H7 (cell line): ENCODE measurements around the gene OR5AR1. TPM values are rescaled to one million over a fixed set of nuclear protein-coding genes. Genes with fewer than 3 reads are reported as not detected.
"Not testable (repeated sequence)": the region's sequence is repeated elsewhere in the genome, so short reads cannot be mapped to it uniquely, and the experiment has no call there.

ENCODE experiments used
- DNase-seq: peaks from one replicate; pipeline ENCODE4 v3.0.0; 2012
- H3K27me3 ChIP-seq: 2 replicates; pipeline ENCODE4 v1.6.0; 2011; ENCODE audit warnings: mild to moderate bottlenecking, low read length; ENCODE audit not compliant: control insufficient read depth, insufficient read depth
- H3K36me3 ChIP-seq: replicated peaks from 2 replicates; pipeline ENCODE4 v1.5.1; 2011; ENCODE audit warnings: low read length; ENCODE audit not compliant: control insufficient read depth, insufficient read depth
- H3K4me3 ChIP-seq: 2 replicates; pipeline ENCODE4 v1.5.1; 2011; ENCODE audit warnings: low read depth, mild to moderate bottlenecking, control low read depth, low read length, moderate library complexity; ENCODE audit not compliant: insufficient read depth
- total RNA-seq: library from RNA; depleted of rRNA; stranded (reverse); fragments of >200 nt; shearing (Covaris generic); gene quantifications from 2 replicates; pipeline ENCODE4 v1.2.3, GENCODE V29; 2014; rRNA removed

Gene OR5AR1
- total RNA-seq: not detected in 2 replicates

DNA sequence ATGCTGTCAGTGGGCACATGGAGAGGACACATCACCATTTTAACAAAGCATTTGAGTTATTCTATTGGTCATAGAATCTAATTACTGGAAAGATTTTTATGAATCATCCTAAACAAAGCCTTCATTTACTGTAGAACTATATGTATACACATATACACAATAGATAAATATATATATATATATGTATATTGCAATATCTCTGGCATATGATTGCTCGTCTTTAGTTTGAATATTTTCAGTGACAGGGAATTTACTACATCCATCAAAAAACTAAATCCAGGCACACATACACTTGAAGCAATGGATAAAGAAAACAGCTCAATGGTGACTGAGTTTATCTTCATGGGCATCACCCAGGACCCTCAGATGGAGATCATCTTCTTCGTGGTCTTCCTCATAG is at the start of gene OR5AR1:
OR5AR1 (plus strand) TSS at position 301 of the 400 bp plus-strand sequence; CDS start at position 301, 0 bp downstream.
- Histone ChIP-seq H3K27me3 (no peaks in the 10 kb centered on the region), H3K4me3 (no peak within 1 kb of the TSS), H3K36me3 (no peaks in the 10 kb centered on the region)
- no peak for DNase-seq

GRCh38 chr11:56624661-56625110 is 38.8 kb upstream of the OR5AR1 start:
- DNase-seq: peak; percentile 21
- no peaks in the 10 kb centered on the region for H3K27me3 ChIP-seq
- H3K36me3 ChIP-seq: no peaks in the 10 kb centered on the region
- no peak overlapping the region for H3K4me3 ChIP-seq

GRCh38 chr11:56625946-56626345 is 37.5 kb upstream of the OR5AR1 start:
- Histone ChIP-seq H3K36me3 (no peaks in the 10 kb centered on the region), H3K27me3 (no peaks in the 10 kb centered on the region), H3K4me3 (no peak overlapping the region)
- DNase-seq: no peak

DNA sequence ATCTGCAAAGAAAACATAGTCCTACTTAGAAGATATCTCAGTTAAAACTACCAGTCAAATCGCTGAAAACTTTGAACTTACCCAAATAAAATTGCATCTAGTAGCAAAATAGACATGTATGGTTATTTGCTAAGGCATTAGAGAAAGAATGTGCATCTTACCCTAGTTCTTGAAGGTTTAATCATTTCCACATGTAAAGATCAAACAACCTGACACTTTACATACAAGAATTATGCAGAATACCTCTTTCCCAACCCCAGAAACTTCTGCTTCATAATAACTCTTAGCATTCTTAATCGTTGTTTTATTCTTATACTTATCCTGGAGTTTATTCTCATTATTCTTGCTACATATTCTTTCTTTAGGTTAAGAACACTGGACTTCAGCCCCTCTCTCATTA is 31.2 kb upstream of the OR5AR1 start:
- DNase-seq: no peak
- Histone ChIP-seq H3K36me3 (no peaks in the 10 kb centered on the region), H3K27me3 (no peaks in the 10 kb centered on the region), H3K4me3 (no peak overlapping the region)

DNA sequence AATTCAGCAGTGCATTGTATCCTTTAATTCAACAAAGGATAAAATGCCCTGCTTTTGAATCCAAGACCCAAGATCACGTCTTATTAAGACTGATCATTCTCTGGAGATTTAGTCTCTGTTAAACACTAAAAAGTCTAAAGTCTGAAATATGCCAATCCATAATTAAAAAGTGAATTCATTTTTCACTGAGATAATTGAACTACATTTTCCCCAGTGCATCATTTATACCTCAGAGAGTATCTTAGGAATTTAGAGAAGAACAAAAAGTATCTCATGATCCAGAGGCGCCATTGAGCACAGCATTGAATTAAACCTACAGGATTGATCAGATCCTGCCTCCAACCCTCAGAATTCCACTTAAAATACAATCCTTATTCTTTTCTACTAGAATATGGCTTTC is 26.6 kb upstream of the OR5AR1 start:
- no peak overlapping the region for H3K4me3 ChIP-seq
- no peak for DNase-seq
- H3K36me3 ChIP-seq: no peaks in the 10 kb centered on the region
- H3K27me3 ChIP-seq: no peaks in the 10 kb centered on the region

DNA sequence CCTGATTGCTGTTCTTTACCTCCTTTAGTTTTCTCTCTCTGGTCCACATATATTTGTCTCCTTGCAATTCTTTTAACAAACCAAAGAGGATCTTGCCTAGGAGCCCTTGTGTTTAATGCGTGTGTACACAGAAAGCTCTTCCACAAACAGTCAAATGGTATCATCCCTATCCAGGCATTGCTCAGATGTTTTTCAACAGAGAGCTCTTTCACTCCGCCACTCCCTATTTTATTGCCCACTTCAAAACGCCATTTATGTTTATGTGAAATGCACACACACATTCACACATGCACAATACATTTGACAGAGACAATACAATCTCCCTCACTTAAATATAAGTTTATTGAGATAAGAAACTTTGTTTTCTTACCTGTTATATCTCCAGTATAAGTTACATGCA is 26.0 kb upstream of the OR5AR1 start:
- H3K27me3 ChIP-seq: no peaks in the 10 kb centered on the region
- H3K4me3 ChIP-seq: no peak overlapping the region
- H3K36me3 ChIP-seq: no peaks in the 10 kb centered on the region
- DNase-seq: no peak

GRCh38 chr11:56642339-56642738 is 21.1 kb upstream of the OR5AR1 start, which contains the start of gene OR5AP2:
TSS of gene OR5AP2 (minus strand) at chr11:56642439. CDS start at chr11:56642439, 0 bp downstream.
- H3K4me3 ChIP-seq: no peak within 1 kb of the TSS
- no peaks in the 10 kb centered on the region for H3K36me3 ChIP-seq
- H3K27me3 ChIP-seq: no peaks in the 10 kb centered on the region
- no peak for DNase-seq

DNA sequence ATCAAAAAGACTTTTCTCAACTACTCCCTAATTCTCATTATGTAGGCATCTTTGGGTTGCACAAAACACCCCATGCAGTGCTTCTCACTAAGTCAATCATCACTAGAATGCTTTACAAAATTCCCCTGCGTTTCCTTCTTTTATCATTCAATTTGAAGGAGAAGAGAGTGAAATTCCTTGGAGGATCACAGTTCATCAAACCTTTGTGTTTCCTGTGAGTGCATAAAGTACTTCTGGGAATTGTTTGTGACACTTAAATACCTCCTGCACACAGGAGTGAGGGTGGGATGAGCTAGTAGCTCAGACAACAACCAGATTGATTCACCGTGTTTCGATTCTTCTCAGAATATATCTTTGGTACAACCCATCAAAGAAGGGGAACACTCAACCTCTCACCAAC is 3.7 kb upstream of the OR5AR1 start:
- no peaks in the 10 kb centered on the region for H3K27me3 ChIP-seq
- H3K36me3 ChIP-seq: no peaks in the 10 kb centered on the region
- H3K4me3 ChIP-seq: no peak overlapping the region
- DNase-seq: peak; percentile 30

DNA sequence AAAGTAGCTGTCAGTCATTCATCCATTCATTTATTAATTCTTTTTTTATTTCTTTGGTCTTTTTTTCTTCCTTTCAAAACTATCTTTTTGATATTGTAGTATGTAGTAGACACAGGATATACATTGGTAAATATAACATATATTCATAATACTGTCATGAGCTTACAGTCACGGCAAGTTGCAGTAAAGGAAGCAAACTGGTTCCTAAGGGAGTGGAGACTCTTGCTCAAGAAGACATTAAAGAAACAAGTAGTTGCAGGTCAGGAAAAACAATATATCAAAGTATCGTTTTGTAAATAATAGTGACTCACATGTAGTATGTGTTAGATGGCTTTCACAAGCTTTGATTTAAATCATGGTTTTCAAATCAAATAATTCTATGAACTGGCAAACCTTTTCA is 7.5 kb downstream of the OR5AR1 start:
- DNase-seq: no peak
- Histone ChIP-seq H3K4me3 (no peak overlapping the region), H3K27me3 (no peaks in the 10 kb centered on the region), H3K36me3 (no peaks in the 10 kb centered on the region)

DNA sequence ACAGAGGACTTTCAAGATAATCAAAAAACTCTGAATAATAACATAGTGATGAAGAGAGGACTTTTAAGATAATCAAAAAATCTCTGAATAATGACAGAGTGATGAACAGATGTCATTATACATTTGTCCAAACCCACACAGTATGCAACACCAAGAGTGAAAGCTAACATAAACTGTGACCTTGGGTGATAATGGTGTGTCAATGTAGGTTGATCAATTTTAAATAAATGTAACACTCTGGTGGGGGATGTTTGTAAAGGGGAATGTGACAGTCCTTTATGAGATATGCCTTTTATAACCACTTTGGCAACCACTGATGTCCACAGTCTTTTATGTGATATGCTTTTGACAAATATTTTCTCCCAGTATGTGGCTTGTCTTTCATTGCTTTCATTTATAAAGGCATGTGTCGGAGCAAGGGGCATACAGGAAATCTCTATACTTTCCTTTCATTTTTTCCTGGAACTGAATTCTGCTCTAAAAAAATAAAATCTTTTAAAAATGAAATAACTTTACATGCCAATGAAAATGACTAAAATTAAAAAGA is 25.1 kb downstream of the OR5AR1 start:
- H3K27me3 ChIP-seq: no peaks in the 10 kb centered on the region
- no peak for DNase-seq
- H3K4me3 ChIP-seq: no peak overlapping the region
- no peaks in the 10 kb centered on the region for H3K36me3 ChIP-seq

DNA sequence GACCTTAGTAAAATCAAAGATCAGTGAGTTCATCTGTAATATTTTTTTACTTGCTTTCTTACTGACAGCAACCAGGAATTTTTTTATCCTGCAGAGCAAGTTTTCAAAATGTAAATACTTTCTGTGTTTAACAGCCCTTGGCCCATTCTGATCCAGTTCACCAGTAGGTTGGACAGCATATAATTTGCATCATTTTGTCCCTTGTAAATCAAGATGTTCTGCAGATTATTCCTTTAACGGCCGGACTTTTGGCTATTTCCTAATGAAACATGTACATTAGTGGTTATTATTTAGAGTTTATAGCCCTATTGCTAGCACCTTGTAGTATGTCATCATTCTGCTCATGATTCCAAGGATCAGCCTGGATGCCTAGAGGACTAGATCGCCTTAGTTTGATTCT is 27.7 kb downstream of the OR5AR1 start:
- not testable (repeated sequence) for H3K4me3 ChIP-seq, DNase-seq, H3K27me3 ChIP-seq, H3K36me3 ChIP-seq

DNA sequence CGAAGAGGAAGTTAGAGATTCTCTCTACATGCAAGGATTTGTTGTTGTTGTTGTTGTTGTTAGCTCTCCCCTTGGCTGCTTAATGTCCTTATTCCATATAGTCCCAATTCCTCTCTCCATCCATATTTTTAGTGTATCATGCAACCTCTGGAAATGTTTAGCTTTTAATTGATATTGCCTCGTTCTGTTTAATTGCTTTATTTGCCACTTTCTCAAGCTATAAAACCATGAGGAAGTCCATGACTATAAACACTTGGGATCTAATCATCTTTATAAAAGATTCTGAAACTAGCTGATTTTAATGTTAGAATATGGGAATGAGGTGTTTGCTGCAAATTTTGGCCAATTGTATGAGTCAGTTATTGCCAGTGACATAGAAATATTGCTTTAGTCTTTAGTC is 29.9 kb downstream of the OR5AR1 start:
- Histone ChIP-seq H3K4me3 (no peak overlapping the region), H3K27me3 (no peaks in the 10 kb centered on the region), H3K36me3 (no peaks in the 10 kb centered on the region)
- DNase-seq: no peak

DNA sequence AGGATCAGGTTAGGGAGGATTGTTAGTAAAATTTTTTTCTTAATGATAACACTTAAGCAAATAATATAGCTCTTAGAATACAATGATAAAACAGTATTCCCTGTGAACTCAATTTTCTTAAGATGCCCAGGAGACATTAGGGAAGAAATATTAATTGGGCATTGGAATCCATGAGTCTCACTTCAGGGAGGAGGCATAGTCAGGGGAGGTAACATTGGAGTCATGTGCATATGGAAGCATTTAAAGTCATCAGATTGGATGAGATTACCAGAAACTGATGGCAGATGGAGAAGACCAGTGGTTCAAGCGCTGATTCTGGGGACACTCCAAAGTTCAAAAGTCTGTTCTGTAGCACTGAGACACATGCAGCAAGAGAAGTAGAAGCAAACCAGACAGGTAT is 35.3 kb downstream of the OR5AR1 start, which contains the start of gene OR9G1:
OR9G1 (plus strand) TSS at position 301 of the 400 bp plus-strand sequence. CDS start 1,293 bp downstream, outside the sequence.
- H3K27me3 ChIP-seq: no peaks in the 10 kb centered on the region
- DNase-seq: no peak
- no peaks in the 10 kb centered on the region for H3K36me3 ChIP-seq
- no peak within 1 kb of the TSS for H3K4me3 ChIP-seq

GRCh38 chr11:56700242-56700913 is 36.9 kb downstream of the OR5AR1 start:
- no peak for DNase-seq
- Histone ChIP-seq H3K27me3 (no peaks in the 10 kb centered on the region), H3K36me3 (no peaks in the 10 kb centered on the region), H3K4me3 (no peak overlapping the region)

GRCh38 chr11:56700914-56701485 is 37.5 kb downstream of the OR5AR1 start:
- no peak for DNase-seq
- Histone ChIP-seq H3K4me3 (no peak overlapping the region), H3K27me3 (no peaks in the 10 kb centered on the region), H3K36me3 (no peaks in the 10 kb centered on the region)
